ENCODE data around the gene TRPV4.

The TRPV4 gene

GRCh38 chr12:109828754-109829511 lies 4.3 kb downstream of the TRPV4 start:
- DNase-seq (ENCODE audit: low read depth in 2 of 2) = no peak

- DNase-seq (ENCODE audit: low read depth in 2 of 2) = no peak
Observed at GRCh38 chr12:109827566-109828550, 5.3 kb downstream of the TRPV4 start.

- DNase-seq (ENCODE audit: low read depth in 2 of 2) = no peak
Observed at GRCh38 chr12:109827080-109827479, 6.1 kb downstream of the TRPV4 start.

- DNase-seq (ENCODE audit: low read depth in 2 of 2) = no peak
Observed at GRCh38 chr12:109824731-109825130, 8.5 kb downstream of the TRPV4 start.

- DNase-seq (ENCODE audit: low read depth in 2 of 2) = no peak
Observed at GRCh38 chr12:109822951-109823411, 10.2 kb downstream of the TRPV4 start.

- no peak for DNase-seq (ENCODE audit: low read depth in 2 of 2)
Observed at GRCh38 chr12:109822416-109822815, 10.8 kb downstream of the TRPV4 start.

- no peak for DNase-seq (ENCODE audit: low read depth in 2 of 2)
Observed at GRCh38 chr12:109821968-109822367, 11.2 kb downstream of the TRPV4 start.

GRCh38 chr12:109820816-109821381 lies 12.3 kb downstream of the TRPV4 start:
- no peak for DNase-seq (ENCODE audit: low read depth in 2 of 2)

GRCh38 chr12:109818905-109819500 lies 14.2 kb downstream of the TRPV4 start:
- DNase-seq (ENCODE audit: low read depth in 2 of 2) = no peak

GRCh38 chr12:109818253-109818652 lies 14.9 kb downstream of the TRPV4 start:
- no peak for DNase-seq (ENCODE audit: low read depth in 2 of 2)

GRCh38 chr12:109817627-109818231 lies 15.5 kb downstream of the TRPV4 start:
- DNase-seq (ENCODE audit: low read depth in 2 of 2) = no peak

GRCh38 chr12:109816870-109817269 lies 16.3 kb downstream of the TRPV4 start:
- no peak for DNase-seq (ENCODE audit: low read depth in 2 of 2)

- DNase-seq (ENCODE audit: low read depth in 2 of 2) = no peak
Observed at GRCh38 chr12:109815757-109816617, 17.2 kb downstream of the TRPV4 start.

GRCh38 chr12:109815225-109815624 lies 18.0 kb downstream of the TRPV4 start:
- no peak for DNase-seq (ENCODE audit: low read depth in 2 of 2)

GRCh38 chr12:109814600-109815150 lies 18.5 kb downstream of the TRPV4 start:
- DNase-seq (ENCODE audit: low read depth in 2 of 2) = no peak

GRCh38 chr12:109813810-109814416 lies 19.3 kb downstream of the TRPV4 start:
- no peak for DNase-seq (ENCODE audit: low read depth in 2 of 2)

- no peak for DNase-seq (ENCODE audit: low read depth in 2 of 2)
Observed at GRCh38 chr12:109811624-109811995, 21.6 kb downstream of the TRPV4 start.

GRCh38 chr12:109810954-109811623 lies 22.1 kb downstream of the TRPV4 start:
- DNase-seq (ENCODE audit: low read depth in 2 of 2) = no peak
